Osteoblast (primary cell): ENCODE data around the gene NRG3. TPM values are rescaled to one million over a fixed set of nuclear protein-coding genes. Genes with fewer than 3 reads are reported as not detected.

ENCODE experiments used
- DNase-seq: peaks from one replicate; pipeline ENCODE4 v3.0.0; 2011; ENCODE audit warnings: low spot score, mixed read lengths; ENCODE audit not compliant: insufficient read length; ENCODE audit errors: missing footprints
- H2AFZ ChIP-seq: 2 replicates; pipeline ENCODE4 v1.6.0; 2011; ENCODE audit warnings: mild to moderate bottlenecking, low read length
- H3K27ac ChIP-seq: 2 replicates; pipeline ENCODE4 v1.5.1; 2011; ENCODE audit warnings: mild to moderate bottlenecking, low read depth, low read length, moderate library complexity
- H3K27me3 ChIP-seq: 2 replicates; pipeline ENCODE4 v1.6.0; 2012; ENCODE audit warnings: mild to moderate bottlenecking, control low read depth, inconsistent platforms, low read length, moderate library complexity; ENCODE audit not compliant: insufficient read depth
- H3K36me3 ChIP-seq: 2 replicates; pipeline ENCODE4 v1.5.1; 2011; ENCODE audit warnings: mild to moderate bottlenecking, low read length, control low read depth, moderate library complexity; ENCODE audit not compliant: insufficient read depth
- H3K4me1 ChIP-seq: 2 replicates; pipeline ENCODE4 v1.5.1; 2011; ENCODE audit warnings: mild to moderate bottlenecking, low read length, control low read depth, moderate library complexity; ENCODE audit not compliant: insufficient read depth
- H3K4me2 ChIP-seq: 2 replicates; pipeline ENCODE4 v1.6.0; 2011; ENCODE audit warnings: mild to moderate bottlenecking, low read length; ENCODE audit not compliant: insufficient read depth
- H3K4me3 ChIP-seq: fragments of 200-600 bp; sonication (generic); 3 replicates; pipeline ENCODE4 v1.5.1; 2012; ENCODE audit warnings: mild to moderate bottlenecking, low read length, inconsistent platforms; ENCODE audit not compliant: insufficient read depth
- H3K79me2 ChIP-seq: 2 replicates; pipeline ENCODE4 v1.6.0; 2012; ENCODE audit warnings: mild to moderate bottlenecking, low read length, control low read depth, inconsistent platforms; ENCODE audit not compliant: insufficient read depth
- H3K9me3 ChIP-seq: 2 replicates; pipeline ENCODE4 v1.5.1; 2011; ENCODE audit warnings: low read depth, low read length, control low read depth
- H4K20me1 ChIP-seq: 2 replicates; pipeline ENCODE4 v1.6.0; 2012; ENCODE audit warnings: mild to moderate bottlenecking, low read length, control low read depth; ENCODE audit not compliant: insufficient read depth
- total RNA-seq: library from RNA; depleted of rRNA; stranded (reverse); fragments of >200 nt; gene quantifications from 2 replicates; pipeline ENCODE4 v1.2.3, GENCODE V29; 2012
- TF ChIP-seq, protein P1 (sequence below): IDR thresholded peaks from 2 replicates; pipeline ENCODE4 v1.5.1; 2011; ENCODE audit warnings: mild to moderate bottlenecking, low read depth, low read length, moderate library complexity; ENCODE audit errors: extremely low read depth

The NRG3 gene
- total RNA-seq, 1 donor, result not detected

DNA sequence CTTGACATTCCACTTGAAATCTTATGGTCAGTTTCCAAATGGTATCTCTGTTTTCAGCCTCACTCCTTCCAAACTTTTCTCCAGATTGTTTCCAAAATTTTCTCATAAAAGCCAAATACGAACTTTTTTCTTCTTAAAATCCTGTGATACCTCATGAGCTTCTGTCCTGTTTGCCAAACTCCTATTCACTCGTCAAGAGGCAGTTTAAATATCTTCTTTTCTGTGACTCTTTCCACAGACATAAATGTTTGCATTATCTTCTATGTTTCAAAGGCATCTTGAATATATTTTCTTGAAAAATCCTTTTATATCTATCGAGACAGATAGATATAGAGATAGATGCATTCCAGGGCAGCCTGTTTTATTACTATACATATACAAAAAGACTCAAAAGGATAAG is 109.4 kb downstream of the NRG3 start:
- Histone ChIP-seq H2AFZ (no peak overlapping the region), H3K27me3 (no peaks in the 10 kb centered on the region), H3K4me3 (no peak overlapping the region), H3K4me1 (no peaks in the 10 kb centered on the region), H3K79me2 (no peaks in the 10 kb centered on the region), H3K27ac (no peak overlapping the region), H3K36me3 (no peaks in the 10 kb centered on the region), H3K9me3 (no peaks in the 10 kb centered on the region), H3K4me2 (no peak overlapping the region), H4K20me1 (no peaks in the 10 kb centered on the region)
- no peak for DNase-seq
- TF ChIP-seq, protein P1, sequence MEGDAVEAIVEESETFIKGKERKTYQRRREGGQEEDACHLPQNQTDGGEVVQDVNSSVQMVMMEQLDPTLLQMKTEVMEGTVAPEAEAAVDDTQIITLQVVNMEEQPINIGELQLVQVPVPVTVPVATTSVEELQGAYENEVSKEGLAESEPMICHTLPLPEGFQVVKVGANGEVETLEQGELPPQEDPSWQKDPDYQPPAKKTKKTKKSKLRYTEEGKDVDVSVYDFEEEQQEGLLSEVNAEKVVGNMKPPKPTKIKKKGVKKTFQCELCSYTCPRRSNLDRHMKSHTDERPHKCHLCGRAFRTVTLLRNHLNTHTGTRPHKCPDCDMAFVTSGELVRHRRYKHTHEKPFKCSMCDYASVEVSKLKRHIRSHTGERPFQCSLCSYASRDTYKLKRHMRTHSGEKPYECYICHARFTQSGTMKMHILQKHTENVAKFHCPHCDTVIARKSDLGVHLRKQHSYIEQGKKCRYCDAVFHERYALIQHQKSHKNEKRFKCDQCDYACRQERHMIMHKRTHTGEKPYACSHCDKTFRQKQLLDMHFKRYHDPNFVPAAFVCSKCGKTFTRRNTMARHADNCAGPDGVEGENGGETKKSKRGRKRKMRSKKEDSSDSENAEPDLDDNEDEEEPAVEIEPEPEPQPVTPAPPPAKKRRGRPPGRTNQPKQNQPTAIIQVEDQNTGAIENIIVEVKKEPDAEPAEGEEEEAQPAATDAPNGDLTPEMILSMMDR, result no peak

- no peaks in the 10 kb centered on the region for H3K79me2 ChIP-seq
- H3K4me2 ChIP-seq, result no peak overlapping the region
- peaks cover 3% of the 10 kb centered on the region for H3K9me3 ChIP-seq
- no peaks in the 10 kb centered on the region for H3K4me1 ChIP-seq
- H3K4me3 ChIP-seq, result no peak overlapping the region
- no peak for DNase-seq
- no peak overlapping the region for H3K27ac ChIP-seq
- TF ChIP-seq, protein P1, result no peak
- no peak overlapping the region for H2AFZ ChIP-seq
- H4K20me1 ChIP-seq, result no peaks in the 10 kb centered on the region
- no peaks in the 10 kb centered on the region for H3K27me3 ChIP-seq
- H3K36me3 ChIP-seq, result no peaks in the 10 kb centered on the region
These were observed 120.3 kb downstream of the NRG3 start for GRCh38 chr10:81995254-81995653.

DNA sequence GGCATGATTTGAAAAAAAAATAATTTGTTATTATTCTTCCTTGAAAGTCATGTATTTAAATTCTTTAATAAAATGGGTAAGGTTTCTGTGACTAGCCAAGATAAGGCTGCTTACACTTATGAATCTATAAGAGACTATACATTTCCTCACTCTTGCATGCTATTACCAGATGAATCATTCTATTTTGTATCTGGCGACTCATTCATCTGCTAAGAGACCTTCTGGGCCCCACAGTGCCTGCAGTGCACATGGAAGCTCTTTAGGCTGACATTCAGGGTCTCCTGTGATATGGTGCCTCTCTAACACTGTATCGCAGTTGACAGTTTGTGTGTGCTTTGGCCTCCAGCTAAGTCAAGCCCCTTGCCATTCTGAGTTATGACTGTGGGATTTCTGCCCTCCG is 121.9 kb downstream of the NRG3 start:
- Histone ChIP-seq H3K9me3 (peaks cover 3% of the 10 kb centered on the region), H3K4me3 (no peak overlapping the region), H4K20me1 (no peaks in the 10 kb centered on the region), H3K4me1 (no peaks in the 10 kb centered on the region), H3K79me2 (no peaks in the 10 kb centered on the region), H3K27ac (no peak overlapping the region), H3K36me3 (no peaks in the 10 kb centered on the region), H3K27me3 (no peaks in the 10 kb centered on the region), H3K4me2 (no peak overlapping the region), H2AFZ (no peak overlapping the region)
- DNase-seq, result no peak
- TF ChIP-seq, protein P1, result no peak

- no peak overlapping the region for H3K27ac ChIP-seq
- H3K4me1 ChIP-seq, result no peaks in the 10 kb centered on the region
- H4K20me1 ChIP-seq, result no peaks in the 10 kb centered on the region
- H3K79me2 ChIP-seq, result no peaks in the 10 kb centered on the region
- H3K4me3 ChIP-seq, result no peak overlapping the region
- H2AFZ ChIP-seq, result no peak overlapping the region
- H3K4me2 ChIP-seq, result no peak overlapping the region
- no peaks in the 10 kb centered on the region for H3K36me3 ChIP-seq
- TF ChIP-seq, protein P1, result no peak
- no peak for DNase-seq
- H3K27me3 ChIP-seq, result no peaks in the 10 kb centered on the region
- no peaks in the 10 kb centered on the region for H3K9me3 ChIP-seq
These were observed 146.0 kb downstream of the NRG3 start for GRCh38 chr10:82020999-82021398.
